Activated CD8-positive, alpha-beta memory T cell treated with anti-CD3 and anti-CD28 coated beads for 36 hours (primary cell): ENCODE results near the gene C6orf132. TPM values are rescaled to one million over a fixed set of nuclear protein-coding genes. Genes with fewer than 3 reads are reported as not detected.

ENCODE experiments used
- CTCF ChIA-PET: fragments of 350-600 bp; sonication (Branson Sonifier 250); formaldehyde crosslinking; loops from one replicate; lab custom pipeline; 2021; ENCODE audit warnings: antibody characterized with exemption; lab: Charles Lee
- POLR2A ChIA-PET: fragments of 350-600 bp; sonication (Branson Sonifier 250); formaldehyde crosslinking; loops from one replicate; lab custom pipeline; 2021; ENCODE audit warnings: antibody characterized with exemption; lab: Charles Lee
- total RNA-seq, 2 experiments: library from RNA; stranded (reverse); gene quantifications; one replicate each; pipeline ENCODE4 v1.2.3, GENCODE V29; 2021

Gene C6orf132
- total RNA-seq, 2 experiments from 2014 or later, result 0.21 to 0.23 TPM

DNA sequence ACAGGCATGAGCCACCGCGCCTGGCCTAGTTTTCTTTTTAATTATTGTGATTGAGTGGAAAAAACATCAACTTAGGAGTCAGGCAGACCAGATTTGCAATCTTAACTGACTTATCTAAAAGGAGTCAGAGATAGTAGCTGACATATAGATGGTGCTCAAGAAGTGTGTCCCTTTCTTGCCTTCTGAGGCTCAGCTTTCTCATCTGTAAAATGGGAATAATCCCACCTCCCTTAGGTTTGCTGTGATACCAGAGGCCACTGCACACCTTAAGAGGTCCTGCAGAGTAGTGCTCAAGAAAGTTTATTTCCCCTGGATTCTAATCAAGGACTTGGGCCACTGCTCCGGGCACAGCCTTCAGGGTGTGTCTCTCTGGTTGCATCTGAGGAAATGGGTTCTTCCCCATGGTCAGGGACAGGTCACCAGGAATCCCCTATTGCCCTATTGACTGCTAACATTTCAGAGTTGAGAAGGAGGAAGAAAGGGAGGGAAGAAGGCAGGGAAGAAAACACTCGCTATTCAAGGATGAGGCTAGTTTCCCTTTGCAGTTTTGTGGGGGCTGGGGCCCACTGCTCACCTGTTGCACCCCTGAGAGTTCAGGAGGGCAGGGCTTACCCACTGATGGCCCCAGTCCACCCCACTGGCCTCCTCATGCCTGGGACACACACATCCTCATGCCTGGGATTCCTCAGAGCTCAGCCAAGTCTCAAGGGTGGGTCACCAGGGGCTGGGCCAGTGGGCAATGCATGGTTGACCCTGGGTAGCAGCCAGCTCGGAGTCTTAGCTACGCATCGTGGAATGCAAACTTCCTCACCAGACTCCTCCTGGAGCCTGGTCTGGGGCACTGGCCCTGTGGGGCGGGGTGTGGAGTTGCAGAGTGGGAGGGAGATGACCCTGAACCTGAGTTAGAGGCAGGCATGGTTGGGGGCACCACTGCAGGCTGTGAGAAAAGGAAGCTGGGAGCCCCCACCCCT, 21.2 kb downstream of the C6orf132 start:
- POLR2A ChIA-PET, result no interaction called here
- CTCF ChIA-PET, result interaction anchor here (1.2 to 1.7 kb wide), 2 partner anchors 12 to 17 kb away, joined by 3 to 4 read pairs; no protein-coding TSS in a partner anchor

DNA sequence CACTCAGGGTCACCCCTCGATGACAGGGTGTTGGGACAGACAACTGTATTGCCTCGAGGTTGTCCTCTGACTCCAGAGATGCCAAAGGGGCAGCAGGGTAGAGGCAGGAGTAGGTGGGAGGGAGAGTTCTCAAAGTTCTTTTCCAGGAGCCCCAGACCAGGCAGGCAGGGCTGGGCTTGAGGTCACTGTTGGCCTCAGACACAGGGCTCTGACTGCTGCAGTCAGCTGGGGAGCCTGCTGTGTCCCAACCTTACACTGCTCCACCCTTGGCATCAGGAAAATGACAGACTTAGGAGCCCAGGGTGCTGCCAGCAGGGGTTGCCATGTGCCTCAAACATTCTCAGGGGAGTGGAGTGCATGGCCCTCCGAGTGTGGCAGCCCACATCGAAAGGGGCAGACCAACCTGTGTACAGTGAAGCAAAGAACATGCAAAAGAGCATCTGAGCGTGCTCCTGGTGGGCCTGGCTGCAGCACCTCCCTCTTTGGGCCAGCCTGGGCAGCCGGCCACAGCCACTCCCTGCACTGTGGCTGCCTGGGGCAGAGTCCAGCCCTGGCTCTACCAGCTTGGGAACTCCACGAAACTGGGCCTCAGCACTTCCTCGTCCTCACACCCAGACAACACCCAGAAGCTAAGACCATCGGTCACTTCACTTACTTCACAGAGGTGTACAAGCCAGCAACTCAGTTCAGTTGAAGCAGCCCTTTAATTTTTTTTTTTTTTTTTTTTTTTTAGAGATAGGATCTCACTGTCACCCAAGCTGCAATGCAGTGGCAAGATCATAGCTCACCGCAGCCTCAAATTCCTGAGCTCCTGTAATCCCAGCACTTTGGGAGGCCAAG, 24.0 kb downstream of the C6orf132 start:
- ChIA-PET POLR2A (interaction anchor here (0.6 kb wide), 1 partner anchor 1789 kb away, joined by 6 read pairs; no protein-coding TSS in a partner anchor), CTCF (interaction anchor here (0.7 to 6.3 kb wide), 5 partner anchors 14 to 265 kb away, joined by 4 to 37 read pairs (median 4); no protein-coding TSS in a partner anchor)

DNA sequence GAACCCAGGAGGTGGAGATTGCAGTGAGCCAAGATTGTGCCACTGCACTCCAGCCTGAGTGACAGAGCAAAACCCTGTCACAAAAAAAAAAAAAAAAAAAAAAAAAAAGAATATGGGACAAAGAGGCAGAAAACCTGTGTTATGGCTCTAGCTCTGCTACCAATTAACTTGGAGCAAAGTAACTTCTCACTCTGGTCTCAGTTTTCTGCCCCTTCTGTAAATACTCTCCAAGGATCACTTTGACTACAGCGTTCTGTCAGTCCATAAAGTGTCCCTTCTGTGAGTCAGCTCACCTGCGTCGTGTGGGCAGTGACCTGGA, 24.6 kb downstream of the C6orf132 start:
- CTCF ChIA-PET, result interaction anchor here (0.7 to 6.3 kb wide), 2 partner anchors 13 to 52 kb away, joined by 4 to 37 read pairs; no protein-coding TSS in a partner anchor
- POLR2A ChIA-PET, result no interaction called here

DNA sequence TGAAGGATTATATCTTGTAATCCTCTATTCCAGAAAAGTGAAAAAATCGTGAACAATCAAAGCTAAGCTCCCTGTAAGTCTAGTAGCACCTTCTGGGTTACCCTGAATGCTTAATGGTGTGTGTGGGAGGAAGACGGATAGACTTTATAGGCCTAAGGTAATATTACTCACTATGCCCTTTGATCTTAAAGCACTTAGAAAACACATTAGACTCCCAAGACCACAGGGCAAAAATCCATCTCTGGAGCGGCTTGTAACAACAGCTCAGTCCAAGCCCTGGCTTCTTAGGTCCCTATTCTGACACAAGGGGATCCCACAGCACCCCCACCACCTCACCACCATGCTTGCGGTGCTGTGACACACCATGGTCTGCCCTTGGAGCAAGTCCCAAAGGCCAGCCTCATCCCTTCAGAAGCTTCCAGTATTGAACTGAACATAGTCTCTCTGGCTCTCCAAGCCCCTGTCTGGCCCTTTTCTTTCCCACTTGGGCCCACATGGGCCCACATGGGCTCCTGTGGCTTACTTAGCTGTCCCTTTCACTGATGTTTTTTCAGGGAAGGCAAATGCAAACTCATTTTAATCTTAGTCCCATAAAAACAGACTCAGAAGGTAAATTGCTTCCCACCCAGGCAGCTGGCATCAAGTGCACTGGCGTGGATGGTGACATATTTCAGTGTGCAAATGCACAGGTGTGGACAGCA, 28.3 kb downstream of the C6orf132 start:
- ChIA-PET POLR2A (no interaction called here), CTCF (interaction anchor here (0.6 to 6.3 kb wide), 2 partner anchors 10 to 266 kb away, joined by 3 to 37 read pairs; no protein-coding TSS in a partner anchor)

DNA sequence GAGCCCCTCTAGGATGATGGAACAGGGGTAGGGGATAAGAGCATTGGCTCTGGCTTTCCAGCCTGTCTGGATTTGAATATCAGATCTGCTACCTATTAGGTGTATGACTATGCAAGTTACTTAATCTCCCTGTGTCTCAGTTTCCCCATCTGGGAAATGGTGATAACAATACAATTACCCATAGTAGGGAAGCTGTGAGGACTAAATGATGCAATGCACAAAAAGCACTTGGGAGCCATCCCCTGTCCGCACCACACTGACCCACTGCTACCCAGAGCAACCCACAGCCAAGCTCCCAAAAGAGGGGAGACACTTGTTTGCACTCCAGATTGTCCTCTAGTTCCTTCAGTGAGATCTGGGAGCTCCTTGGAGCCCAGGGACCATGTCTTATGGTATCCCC, 30.1 kb downstream of the C6orf132 start:
- ChIA-PET CTCF (interaction anchor here (1.2 to 1.6 kb wide), 2 partner anchors 9 to 25 kb away, joined by 4 to 6 read pairs; no protein-coding TSS in a partner anchor), POLR2A (no interaction called here)

DNA sequence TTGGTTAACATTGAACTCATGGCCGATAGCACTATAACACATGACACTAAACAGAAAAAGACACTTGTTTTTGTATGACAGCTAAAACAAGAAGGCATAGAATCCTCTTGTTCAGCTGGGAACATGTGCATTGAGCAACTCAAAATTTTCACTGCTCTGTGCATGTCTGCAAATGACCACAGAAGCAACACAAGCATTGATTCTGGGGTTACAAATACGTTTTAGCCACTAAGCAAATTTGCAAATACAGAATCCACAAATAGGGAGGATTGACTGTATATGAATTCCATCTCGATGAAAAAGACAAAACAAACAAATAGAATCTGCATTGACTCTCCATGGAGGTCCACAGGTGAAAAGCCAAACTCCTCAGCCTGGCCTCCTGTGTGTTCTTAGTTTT, 31.7 kb downstream of the C6orf132 start:
- POLR2A ChIA-PET, result no interaction called here
- CTCF ChIA-PET, result no interaction called here

GRCh38 chr6:42108071-42108470, 34.3 kb downstream of the C6orf132 start:
- CTCF ChIA-PET, result no interaction called here
- POLR2A ChIA-PET, result no interaction called here

DNA sequence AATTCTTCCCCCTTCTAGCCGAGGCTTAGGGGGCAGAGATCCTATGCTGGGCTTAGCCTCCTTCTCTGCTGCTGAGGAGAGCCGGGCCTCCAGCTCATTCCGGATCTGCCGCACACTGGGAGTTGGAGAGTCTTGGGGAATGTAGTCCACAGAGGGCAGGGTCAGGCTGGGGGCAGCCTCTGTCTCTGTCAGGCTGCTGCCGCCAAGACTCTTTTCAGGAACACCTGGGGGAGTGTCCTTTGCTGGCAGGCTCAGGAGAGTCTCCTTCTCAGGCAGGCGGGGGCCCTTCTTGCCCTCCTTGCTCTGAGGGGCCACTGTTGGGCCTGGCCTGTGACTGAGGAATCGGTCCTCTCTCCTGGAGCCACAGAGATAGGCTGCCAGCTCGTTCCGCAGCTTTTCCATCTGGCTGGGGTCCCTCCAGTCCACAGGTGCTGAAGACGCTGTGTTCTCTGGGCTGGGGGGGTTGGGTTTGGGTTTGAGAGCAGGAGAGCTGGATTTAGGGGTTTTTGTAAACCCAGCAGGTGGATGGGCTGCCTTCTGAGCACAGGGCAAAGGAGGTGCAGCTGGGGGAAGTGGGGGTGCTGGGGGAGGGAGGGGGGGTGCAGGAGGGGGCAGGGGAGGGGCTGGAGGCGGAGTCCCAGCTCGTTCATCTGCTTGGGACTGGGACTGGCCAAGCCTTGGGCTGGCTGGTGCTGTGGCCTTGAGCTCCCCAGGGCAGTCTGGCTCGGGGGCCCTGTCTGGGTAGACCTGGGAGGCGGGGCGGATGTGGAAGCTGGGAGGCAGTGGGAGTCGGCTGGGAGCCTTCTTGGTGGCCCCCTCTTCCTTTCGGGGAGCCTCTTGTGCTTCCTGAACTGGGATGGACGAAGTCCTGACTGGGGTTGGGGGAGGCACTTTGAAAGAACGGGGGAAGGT, 36.1 kb downstream of the C6orf132 start:
- ChIA-PET CTCF (interaction anchor here (1.1 to 5.5 kb wide), 2 partner anchors 10 to 84 kb away, joined by 3 to 37 read pairs; no protein-coding TSS in a partner anchor), POLR2A (no interaction called here)

- ChIA-PET POLR2A (interaction anchor here (1.2 to 1.9 kb wide), 2 partner anchors 56 to 210 kb away, joined by 3 to 9 read pairs; partner anchors contain the start of genes TAF8 and USP49), CTCF (interaction anchor here (1.1 to 5.5 kb wide), 5 partner anchors 11 to 84 kb away, joined by 3 to 37 read pairs (median 24); no protein-coding TSS in a partner anchor)
Measured at GRCh38 chr6:42105709-42106108, 36.7 kb downstream of the C6orf132 start.

DNA sequence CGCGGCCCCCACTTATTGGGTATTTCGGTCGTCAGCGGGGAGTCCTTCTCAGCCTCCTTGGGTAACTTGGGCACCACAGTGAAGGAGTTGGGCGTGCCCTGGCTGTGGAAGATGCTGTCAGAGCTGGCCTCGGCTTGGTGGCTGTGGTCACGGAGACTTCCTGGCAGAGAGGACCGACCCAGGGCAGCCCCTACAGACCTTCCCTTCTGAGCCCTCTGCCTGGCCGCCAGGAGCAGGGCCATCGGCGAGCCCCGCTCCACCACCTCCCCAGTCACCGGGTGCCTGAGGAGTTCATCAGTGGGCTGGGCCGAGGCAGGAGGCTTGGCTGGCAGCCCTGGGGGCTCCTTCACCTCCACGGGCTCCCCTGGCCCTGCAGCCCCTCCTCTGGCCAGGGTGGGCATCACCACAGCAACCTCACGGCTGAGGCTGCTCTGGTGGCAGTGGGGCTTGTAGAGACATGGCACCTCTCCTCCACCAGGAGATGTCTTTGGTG, 37.2 kb downstream of the C6orf132 start:
- CTCF ChIA-PET, result interaction anchor here (0.6 to 5.5 kb wide), 22 partner anchors 11 to 443 kb away, joined by 3 to 37 read pairs (median 5); partner anchors contain the start of gene TAF8
- POLR2A ChIA-PET, result interaction anchor here (1.0 to 1.9 kb wide), 3 partner anchors 13 to 210 kb away, joined by 3 to 9 read pairs (median 3); partner anchors contain the start of genes TAF8 and USP49

DNA sequence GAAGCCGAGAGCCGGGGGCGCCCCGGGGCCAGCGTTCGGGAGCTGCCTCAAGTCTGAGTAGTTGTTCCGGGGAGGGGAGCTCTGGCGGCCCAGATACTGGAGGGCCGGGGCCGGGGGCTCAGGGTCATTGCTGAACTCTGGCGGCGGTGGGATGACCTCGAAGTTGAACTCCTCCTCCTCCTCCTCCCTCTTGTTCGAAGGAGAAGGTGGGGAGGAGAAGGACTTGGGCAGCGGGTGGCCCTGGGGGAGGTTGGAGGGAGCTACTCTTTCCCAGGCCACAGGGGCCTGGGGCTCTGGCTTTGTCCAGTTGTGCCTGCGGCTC, 37.7 kb downstream of the C6orf132 start:
- POLR2A ChIA-PET, result interaction anchor here (1.0 to 1.9 kb wide), 3 partner anchors 13 to 209 kb away, joined by 3 to 9 read pairs (median 3); partner anchors contain the start of genes TAF8 and USP49

DNA sequence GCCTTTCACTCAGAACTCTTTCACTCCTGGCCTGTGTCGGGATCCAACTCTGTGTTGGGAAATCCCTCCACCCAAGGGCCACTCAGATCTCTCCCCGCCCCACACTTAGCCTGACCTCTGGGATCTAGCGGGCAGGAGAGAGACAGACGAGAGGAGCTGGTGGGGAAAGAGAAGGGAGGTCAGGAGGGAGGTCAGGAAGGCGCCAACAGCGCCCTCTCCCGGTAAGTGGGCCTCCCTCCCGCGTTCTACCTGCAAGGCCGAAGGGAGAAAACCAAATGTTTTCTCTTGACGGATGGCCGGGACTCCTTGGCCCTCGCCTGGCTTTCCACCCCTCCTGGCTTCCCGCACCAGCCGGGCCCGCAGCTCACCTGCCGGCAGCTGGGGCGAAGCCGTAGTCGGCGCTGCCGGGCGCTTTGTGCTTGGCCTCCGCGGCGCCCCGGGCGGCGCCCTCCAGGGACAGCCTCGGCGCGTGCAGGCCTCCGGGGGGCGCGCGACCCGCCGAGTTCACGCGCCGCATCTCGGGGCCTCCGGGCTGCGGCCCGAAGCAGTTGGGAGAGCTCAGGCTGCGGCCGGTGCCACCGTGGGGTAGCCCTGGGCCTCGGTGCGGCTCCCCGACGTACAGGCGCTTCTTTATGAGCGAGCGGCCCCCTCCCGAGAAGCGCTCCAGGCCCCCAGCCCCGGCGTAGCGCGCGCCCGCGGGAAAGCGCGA, 38.2 kb downstream of the C6orf132 start:
- POLR2A ChIA-PET, result interaction anchor here (0.7 to 1.9 kb wide), 4 partner anchors 12 to 209 kb away, joined by 3 to 9 read pairs (median 3); partner anchors contain the start of genes TAF8 and USP49
- CTCF ChIA-PET, result interaction anchor here (0.6 to 5.5 kb wide), 31 partner anchors 8 to 456 kb away, joined by 3 to 37 read pairs (median 4); partner anchors contain the start of gene TAF8

More for the DNA sequence above, 37.7 kb downstream of the C6orf132 start:
- CTCF ChIA-PET, result interaction anchor here (0.6 to 5.5 kb wide), 29 partner anchors 11 to 456 kb away, joined by 3 to 37 read pairs (median 4); partner anchors contain the start of gene TAF8

DNA sequence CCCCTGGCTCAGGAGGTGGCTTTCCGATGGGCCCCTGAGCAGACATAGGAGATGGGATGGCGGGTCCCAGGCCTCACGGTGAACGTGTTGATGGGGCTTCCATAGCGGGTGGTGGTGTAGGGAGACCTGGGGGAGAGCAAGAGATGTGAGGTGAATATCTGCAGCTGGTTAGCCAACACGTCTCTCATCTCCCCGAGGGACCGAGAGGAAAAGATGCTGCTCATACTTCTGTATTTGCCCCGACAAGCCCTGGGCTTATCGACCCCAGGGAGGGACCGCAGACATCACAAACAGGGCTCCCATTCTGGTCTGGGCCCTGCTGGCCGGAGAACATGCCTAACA, 38.7 kb downstream of the C6orf132 start:
- ChIA-PET POLR2A (interaction anchor here (0.7 to 1.9 kb wide), 2 partner anchors 46 to 54 kb away, joined by 3 to 9 read pairs; partner anchors contain the start of gene TAF8), CTCF (interaction anchor here (0.9 to 5.5 kb wide), 16 partner anchors 9 to 65 kb away, joined by 3 to 37 read pairs (median 6); partner anchors contain the start of gene TAF8)

DNA sequence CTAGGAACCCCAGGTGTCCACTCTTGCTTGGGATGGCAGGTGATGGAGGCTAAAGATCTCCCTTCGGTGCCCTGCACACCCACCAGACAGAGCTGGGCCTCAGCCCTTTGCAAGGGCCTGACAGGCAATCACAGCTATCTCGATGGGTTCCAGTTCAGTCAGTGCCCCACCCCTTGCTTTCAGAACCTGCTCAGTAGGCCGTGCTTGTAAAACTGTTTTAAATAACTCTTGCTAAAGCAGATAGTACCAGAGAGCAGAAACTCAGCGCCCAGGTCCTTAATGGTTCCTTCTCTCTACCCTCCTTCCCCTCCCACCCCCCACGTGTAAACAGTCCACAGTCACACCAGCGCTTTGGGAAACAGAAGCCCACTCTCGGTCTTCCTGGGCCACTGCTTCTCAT, 39.2 kb downstream of the C6orf132 start:
- POLR2A ChIA-PET, result no interaction called here
- CTCF ChIA-PET, result interaction anchor here (1.2 to 5.5 kb wide), 11 partner anchors 9 to 66 kb away, joined by 3 to 37 read pairs (median 13); partner anchors contain the start of gene TAF8

GRCh38 chr6:42101186-42101657, 41.2 kb downstream of the C6orf132 start:
- ChIA-PET POLR2A (no interaction called here), CTCF (interaction anchor here (0.8 kb wide), 1 partner anchor 26 kb away, joined by 3 read pairs; no protein-coding TSS in a partner anchor)
